Body of pancreas (tissue), 4 donors: ENCODE data around the gene CENATAC. TPM values are rescaled to one million over a fixed set of nuclear protein-coding genes. Genes with fewer than 3 reads are reported as not detected.
A peak's percentile ranks its signal among the peaks of the same experiment; 100 is the strongest.

Source experiments
- ATAC-seq: fragments of 150-250 bp; one replicate; pipeline ENCODE4 v1.9.1; 2016
- DNase-seq, 4 donors: peaks; one replicate each; pipeline ENCODE4 v3.0.0-alpha.2; 2019
- H3K27ac ChIP-seq, 4 donors: fragments of 200-600 bp; sonication (generic); 1 replicate in 3 of 4; 2 replicates in 1 of 4; pipeline versions ENCODE4 v1.5.1 to v1.6.1; 2016 to 2019; ENCODE audit warnings: mild to moderate bottlenecking in 1 of 4, mixed read lengths in 1 of 4, moderate library complexity in 1 of 4
- H3K27me3 ChIP-seq, 2 donors: fragments of 200-600 bp; sonication (generic); one replicate each; pipeline ENCODE4 v1.6.0; 2016; ENCODE audit warnings: mild to moderate bottlenecking in 1 of 2
- H3K36me3 ChIP-seq, 2 donors: fragments of 200-600 bp; sonication (generic); replicated peaks in 1 of 2; 2 replicates each; pipeline ENCODE4 v1.5.1; 2016; ENCODE audit warnings: low read depth in 2 of 2; ENCODE audit not compliant: insufficient read depth in 1 of 2
- H3K4me1 ChIP-seq: fragments of 200-600 bp; sonication (generic); one replicate; pipeline ENCODE4 v1.6.0; 2016
- H3K4me3 ChIP-seq, 2 donors: fragments of 200-600 bp; sonication (generic); 1 replicate in 1 of 2; 2 replicates in 1 of 2; pipeline ENCODE4 v1.5.1; 2016 to 2019
- H3K9me3 ChIP-seq, 3 donors: fragments of 200-600 bp; sonication (generic); 1 replicate in 2 of 3; 2 replicates in 1 of 3; pipeline ENCODE4 v1.5.1; 2016
- CTCF ChIP-seq, 7 experiments: fragments of 450-650 bp in 4 of 7; fragments of 200-600 bp in 3 of 7; sonication (generic) in 3 of 7; IDR thresholded peaks; one replicate each; pipeline ENCODE4 v1.5.1; 2016 to 2019; ENCODE audit warnings: antibody characterized with exemption in 7 of 7
- POLR2A ChIP-seq, 3 donors: fragments of 450-650 bp; IDR thresholded peaks; one replicate each; pipeline ENCODE4 v1.6.1; 2016; ENCODE audit warnings: antibody characterized with exemption in 3 of 3, mild to moderate bottlenecking in 2 of 3
- whole genome bisulfite sequencing, 2 donors: methylation state at CpG; one replicate each; pipeline ENCODE4 v1.1.5; 2017; 5-methylcytosine and 5-hydroxymethylcytosine counted together
- intact Hi-C: fragments of 100-400 bp; cut with DNase I; formaldehyde crosslinking; loops from one replicate; pipeline ENCODE4 v1.15.1; 2023
- total RNA-seq, 2 donors: library from RNA; depleted of rRNA; stranded (reverse); fragments of >200 nt; gene quantifications; one replicate each; pipeline ENCODE4 v1.1.0, GENCODE V29; 2016

The CENATAC gene
- total RNA-seq, 2 donors from 2014 or later = 68.7 to 95.9 TPM

- H3K27me3 ChIP-seq = no peaks in the 10 kb centered on the region
- no peaks in the 10 kb centered on the region for H3K9me3 ChIP-seq
- ATAC-seq = no peak
- peaks cover 16% of the 10 kb centered on the region for H3K4me1 ChIP-seq
- peaks cover 0 to 5% of the 10 kb centered on the region in 2 donors for H3K36me3 ChIP-seq
- H3K27ac ChIP-seq = peak overlapping the region; percentile 4 to 76 (median 47)
- no peak for TF ChIP-seq POLR2A (IDR thresholded peaks at IDR 0.05)
- no peak for TF ChIP-seq CTCF (IDR thresholded peaks at IDR 0.05)
- peak overlapping the region in 1 of 2 donors; percentile 50 for H3K4me3 ChIP-seq
- intact Hi-C loops = no loop called here
- no peak for DNase-seq
- 28 to 57% methylated on average over 13 to 22 of the region's 22 CpGs for WGBS, 2 donors
Measured at GRCh38 chr11:118996926-118997626, 862 bp upstream of the CENATAC start.

GRCh38 chr11:118998388-118998717, 415 bp downstream of the CENATAC start:
- intact Hi-C loops = no loop called here
- Histone ChIP-seq H3K4me1 (peaks cover 16% of the 10 kb centered on the region), H3K9me3 (no peaks in the 10 kb centered on the region), H3K27ac (peak overlapping the region; percentile 45 to 76 (median 62)), H3K36me3 (peaks cover 0 to 5% of the 10 kb centered on the region in 2 donors), H3K27me3 (no peaks in the 10 kb centered on the region), H3K4me3 (peak overlapping the region; percentile 9 to 50)
- TF ChIP-seq CTCF (IDR thresholded peaks at IDR 0.05) = no peak
- TF ChIP-seq POLR2A (IDR thresholded peaks at IDR 0.05) = no peak
- WGBS, 2 donors = 2 to 13% methylated on average over 3 to 19 of the region's 19 CpGs
- ATAC-seq (peak; percentile 28), DNase-seq (no peak)

- WGBS, 2 donors = 48 to 56% methylated on average over 6 of the region's 6 CpGs
- intact Hi-C loops = no loop called here
- peak overlapping the region in 2 of 4 donors; percentile 73 to 76 for H3K27ac ChIP-seq
- DNase-seq (no peak), ATAC-seq (no peak)
- peaks cover 16% of the 10 kb centered on the region for H3K4me1 ChIP-seq
- H3K4me3 ChIP-seq = no peak overlapping the region
- H3K9me3 ChIP-seq = no peaks in the 10 kb centered on the region
- TF ChIP-seq POLR2A (IDR thresholded peaks at IDR 0.05) (no peak), CTCF (IDR thresholded peaks at IDR 0.05) (no peak)
- peaks cover 0 to 5% of the 10 kb centered on the region in 2 donors for H3K36me3 ChIP-seq
- no peaks in the 10 kb centered on the region for H3K27me3 ChIP-seq
Measured at GRCh38 chr11:118998822-118999221, 884 bp downstream of the CENATAC start.

GRCh38 chr11:119000906-119001305, 3.0 kb downstream of the CENATAC start:
- 75 to 89% methylated on average over 1 of the region's 1 CpG for WGBS, 2 donors
- no peaks in the 10 kb centered on the region for H3K9me3 ChIP-seq
- no peak overlapping the region for H3K27ac ChIP-seq
- H3K4me3 ChIP-seq = no peak overlapping the region
- intact Hi-C loops = no loop called here
- TF ChIP-seq POLR2A (IDR thresholded peaks at IDR 0.05) (no peak), CTCF (IDR thresholded peaks at IDR 0.05) (no peak)
- H3K4me1 ChIP-seq = peaks cover 16% of the 10 kb centered on the region
- ATAC-seq (no peak), DNase-seq (no peak)
- H3K27me3 ChIP-seq = no peaks in the 10 kb centered on the region
- peaks cover 0 to 5% of the 10 kb centered on the region in 2 donors for H3K36me3 ChIP-seq

- Histone ChIP-seq H3K9me3 (no peaks in the 10 kb centered on the region), H3K27ac (no peak overlapping the region), H3K4me1 (no peaks in the 10 kb centered on the region), H3K36me3 (peaks cover 0 to 9% of the 10 kb centered on the region in 2 donors), H3K4me3 (no peak overlapping the region), H3K27me3 (no peaks in the 10 kb centered on the region)
- ATAC-seq (no peak), DNase-seq (no peak)
- WGBS, 2 donors = 87 to 95% methylated on average over 4 of the region's 4 CpGs
- intact Hi-C loops = no loop called here
- TF ChIP-seq CTCF (IDR thresholded peaks at IDR 0.05) (no peak), POLR2A (IDR thresholded peaks at IDR 0.05) (no peak)
Measured at GRCh38 chr11:119006656-119007055, 8.7 kb downstream of the CENATAC start.
